Bronchus fibroblast of lung (primary cell): Measurements from ENCODE around the gene FSHR. TPM values are rescaled to one million over a fixed set of nuclear protein-coding genes. Genes with fewer than 3 reads are reported as not detected.

Experiments used
- total RNA-seq: library from RNA; depleted of rRNA; stranded (reverse); fragments of >200 nt; gene quantifications from 2 replicates; pipeline ENCODE4 v1.2.3, GENCODE V29; 2015

FSHR gene, protein sequence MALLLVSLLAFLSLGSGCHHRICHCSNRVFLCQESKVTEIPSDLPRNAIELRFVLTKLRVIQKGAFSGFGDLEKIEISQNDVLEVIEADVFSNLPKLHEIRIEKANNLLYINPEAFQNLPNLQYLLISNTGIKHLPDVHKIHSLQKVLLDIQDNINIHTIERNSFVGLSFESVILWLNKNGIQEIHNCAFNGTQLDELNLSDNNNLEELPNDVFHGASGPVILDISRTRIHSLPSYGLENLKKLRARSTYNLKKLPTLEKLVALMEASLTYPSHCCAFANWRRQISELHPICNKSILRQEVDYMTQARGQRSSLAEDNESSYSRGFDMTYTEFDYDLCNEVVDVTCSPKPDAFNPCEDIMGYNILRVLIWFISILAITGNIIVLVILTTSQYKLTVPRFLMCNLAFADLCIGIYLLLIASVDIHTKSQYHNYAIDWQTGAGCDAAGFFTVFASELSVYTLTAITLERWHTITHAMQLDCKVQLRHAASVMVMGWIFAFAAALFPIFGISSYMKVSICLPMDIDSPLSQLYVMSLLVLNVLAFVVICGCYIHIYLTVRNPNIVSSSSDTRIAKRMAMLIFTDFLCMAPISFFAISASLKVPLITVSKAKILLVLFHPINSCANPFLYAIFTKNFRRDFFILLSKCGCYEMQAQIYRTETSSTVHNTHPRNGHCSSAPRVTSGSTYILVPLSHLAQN
- total RNA-seq, result not detected in 2 replicates

DNA sequence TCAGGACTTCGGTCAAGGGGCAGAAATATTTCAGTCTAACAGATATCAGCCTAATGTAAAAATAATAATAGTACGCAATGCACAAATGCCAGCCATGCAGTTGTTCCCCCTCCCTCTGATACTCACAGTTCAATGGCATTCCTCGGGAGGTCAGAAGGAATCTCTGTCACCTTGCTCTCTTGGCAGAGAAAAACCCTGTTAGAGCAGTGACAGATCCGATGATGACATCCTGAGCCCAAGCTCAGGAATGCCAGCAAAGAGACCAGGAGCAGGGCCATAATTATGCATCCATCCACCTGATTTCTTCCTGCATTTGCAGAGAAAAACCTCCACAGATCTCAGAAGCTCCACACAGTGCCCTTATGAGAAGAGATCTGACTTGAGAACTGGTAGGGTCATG is at the start of gene FSHR:
Gene FSHR, minus strand, starts transcription at position 376 of the 400 bp plus-strand sequence. Its CDS starts 98 bp downstream, at position 278.

